IMR-90 (cell line): Measurements from ENCODE around the gene VPREB3. TPM values are rescaled to one million over a fixed set of nuclear protein-coding genes. Genes with fewer than 3 reads are reported as not detected.

Experiments used
- ATAC-seq: fragments of 200-7000 bp; cut with Tn5 transposase; 2 replicates; pipeline ENCODE4 v1.9.1; 2020; ENCODE audit warnings: low read depth, mild to moderate bottlenecking, moderate library complexity
- BruUV-seq: library from RNA; stranded (reverse); fragments of 400-500 nt; replicated peaks from 2 replicates; lab custom pipeline; 2021; lab: Mats Ljungman, UMichigan
- CTCF ChIA-PET: fragments of 300-600 bp; formaldehyde crosslinking; extraction: SDS; loops from one replicate; lab custom pipeline; 2021; ENCODE audit warnings: antibody characterized with exemption; lab: Yijun Ruan, JAX
- POLR2A ChIA-PET: fragments of 300-600 bp; sonication (Branson Sonifier 250); formaldehyde crosslinking; loops from one replicate; lab custom pipeline; 2022; ENCODE audit warnings: antibody characterized with exemption; ENCODE audit not compliant: unreplicated experiment; lab: Charles Lee
- DNase-seq: peaks from one replicate; pipeline ENCODE4 v3.0.0; 2013
- H2AFZ ChIP-seq: replicated peaks from 2 replicates; pipeline ENCODE3; 2013; ENCODE audit warnings: low read length, mild to moderate bottlenecking; ENCODE audit not compliant: poor library complexity
- H2AK5ac ChIP-seq: 2 replicates; pipeline ENCODE4 v1.6.1; 2013; ENCODE audit warnings: low read depth, low read length, inconsistent platforms
- H2AK9ac ChIP-seq: replicated peaks from 2 replicates; pipeline ENCODE3; 2013; ENCODE audit warnings: mild to moderate bottlenecking, low read depth, low read length, moderate library complexity; ENCODE audit not compliant: poor library complexity
- H2BK120ac ChIP-seq: 2 replicates; pipeline ENCODE4 v1.6.1; 2013; ENCODE audit warnings: low read depth, low read length, inconsistent platforms
- H2BK15ac ChIP-seq: 3 replicates; pipeline ENCODE4 v1.6.1; 2013; ENCODE audit warnings: low read depth, low read length, inconsistent platforms
- H2BK20ac ChIP-seq: 2 replicates; pipeline ENCODE4 v1.6.1; 2013; ENCODE audit warnings: low read depth, mild to moderate bottlenecking, inconsistent platforms, low read length, moderate library complexity
- H2BK5ac ChIP-seq: 2 replicates; pipeline ENCODE4 v1.6.1; 2013; ENCODE audit warnings: mild to moderate bottlenecking, low read depth, low read length, inconsistent platforms; ENCODE audit not compliant: poor library complexity, severe bottlenecking
- H3K14ac ChIP-seq: replicated peaks from 2 replicates; pipeline ENCODE4 v1.6.1; 2013; ENCODE audit warnings: low read depth, low read length, inconsistent platforms
- H3K18ac ChIP-seq: 2 replicates; pipeline ENCODE4 v1.6.1; 2013; ENCODE audit warnings: low read depth, low read length, control low read depth
- H3K23ac ChIP-seq: 2 replicates; pipeline ENCODE4 v1.6.1; 2013; ENCODE audit warnings: low read depth, low read length, inconsistent platforms
- H3K27ac ChIP-seq: 2 replicates; pipeline ENCODE4 v1.5.1; 2013; ENCODE audit warnings: mild to moderate bottlenecking, control low read depth, low read length; ENCODE audit not compliant: insufficient read depth
- H3K27me3 ChIP-seq: 2 replicates; pipeline ENCODE4 v1.6.1; 2013; ENCODE audit warnings: low read length; ENCODE audit not compliant: control insufficient read depth, insufficient read depth
- H3K36me3 ChIP-seq: 2 replicates; pipeline ENCODE4 v1.6.1; 2013; ENCODE audit warnings: low read length, mixed read lengths; ENCODE audit not compliant: control insufficient read depth, insufficient read depth
- H3K4ac ChIP-seq: 2 replicates; pipeline ENCODE4 v1.6.1; 2013; ENCODE audit warnings: low read depth, low read length, inconsistent platforms
- H3K4me1 ChIP-seq: 2 replicates; pipeline ENCODE4 v1.6.1; 2013; ENCODE audit warnings: low read length, mixed read lengths; ENCODE audit not compliant: control insufficient read depth, insufficient read depth
- H3K4me2 ChIP-seq: 2 replicates; pipeline ENCODE4 v1.6.1; 2013; ENCODE audit warnings: low read depth, mild to moderate bottlenecking, control low read depth, low read length, moderate library complexity
- H3K4me3 ChIP-seq: 2 replicates; pipeline ENCODE4 v1.5.1; 2013; ENCODE audit warnings: low read depth, mild to moderate bottlenecking, control low read depth, low read length, moderate library complexity; ENCODE audit not compliant: insufficient read depth
- H3K56ac ChIP-seq: 2 replicates; pipeline ENCODE4 v1.6.1; 2013; ENCODE audit warnings: low read length, inconsistent platforms; ENCODE audit not compliant: insufficient read depth; ENCODE audit errors: extremely low read depth
- H3K79me1 ChIP-seq, 2 experiments: 2 replicates each; pipeline ENCODE4 v1.6.1; 2013; ENCODE audit warnings: low read length in 2 of 2, inconsistent platforms in 1 of 2, low read depth in 1 of 2
- H3K9ac ChIP-seq: 2 replicates; pipeline ENCODE4 v1.6.1; 2013; ENCODE audit warnings: low read depth, low read length, control low read depth
- H3K9me1 ChIP-seq: 2 replicates; pipeline ENCODE4 v1.6.1; 2013; ENCODE audit warnings: low read length, inconsistent platforms; ENCODE audit not compliant: insufficient read depth
- H3K9me3 ChIP-seq: 2 replicates; pipeline ENCODE4 v1.6.1; 2013; ENCODE audit warnings: low read length; ENCODE audit not compliant: control insufficient read depth, insufficient read depth
- H4K20me1 ChIP-seq: 2 replicates; pipeline ENCODE4 v1.6.1; 2013; ENCODE audit warnings: low read length, inconsistent platforms; ENCODE audit not compliant: insufficient read depth
- H4K5ac ChIP-seq: 2 replicates; pipeline ENCODE4 v1.6.1; 2013; ENCODE audit warnings: mild to moderate bottlenecking, low read depth, low read length, control low read depth
- H4K8ac ChIP-seq, 2 experiments: 2 replicates each; pipeline ENCODE4 v1.6.1; 2013; ENCODE audit warnings: low read depth in 2 of 2, low read length in 2 of 2, control low read depth in 1 of 2, inconsistent platforms in 1 of 2
- H4K91ac ChIP-seq: 2 replicates; pipeline ENCODE4 v1.6.1; 2013; ENCODE audit warnings: low read depth, low read length, inconsistent platforms; ENCODE audit not compliant: insufficient read depth
- BHLHE40 ChIP-seq: fragments of 150-350 bp; IDR thresholded peaks from 2 replicates; pipeline ENCODE4 v1.6.1; 2016; ENCODE audit warnings: mild to moderate bottlenecking, low read depth, low read length
- CEBPB ChIP-seq: IDR thresholded peaks from 2 replicates; pipeline ENCODE4 v1.6.1; 2012; ENCODE audit warnings: low read depth, low read length, improper control_type of control experiment
- CHD1 ChIP-seq: IDR thresholded peaks from 2 replicates; pipeline ENCODE4 v1.6.1; 2012; ENCODE audit warnings: low read depth, low read length, improper control_type of control experiment
- CTCF ChIP-seq: conservative IDR thresholded peaks from 2 replicates; pipeline ENCODE4 v1.5.1; 2012; ENCODE audit warnings: mild to moderate bottlenecking, low read depth, low read length, improper control_type of control experiment
- ELK1 ChIP-seq: fragments of 150-350 bp; IDR thresholded peaks from 2 replicates; pipeline ENCODE4 v1.6.1; 2016; ENCODE audit warnings: low read depth, mild to moderate bottlenecking, low read length, moderate library complexity, borderline replicate concordance
- FOS ChIP-seq: fragments of 150-350 bp; IDR thresholded peaks from 2 replicates; pipeline ENCODE4 v1.6.1; 2016; ENCODE audit warnings: low read depth, low read length
- MAFK ChIP-seq: IDR thresholded peaks from 2 replicates; pipeline ENCODE4 v1.6.1; 2012; ENCODE audit warnings: low read depth, low read length, improper control_type of control experiment
- MAZ ChIP-seq: IDR thresholded peaks from 2 replicates; pipeline ENCODE4 v1.6.1; 2012; ENCODE audit warnings: low read depth, mild to moderate bottlenecking, low read length, improper control_type of control experiment, moderate library complexity, borderline replicate concordance
- MXI1 ChIP-seq: IDR thresholded peaks from 2 replicates; pipeline ENCODE4 v1.6.1; 2012; ENCODE audit warnings: low read depth, mild to moderate bottlenecking, low read length, moderate library complexity, borderline replicate concordance
- NFE2L2 ChIP-seq: fragments of 150-350 bp; IDR thresholded peaks from 2 replicates; pipeline ENCODE4 v1.6.1; 2016; ENCODE audit warnings: low read depth, mild to moderate bottlenecking, low read length
- POLR2A ChIP-seq: IDR thresholded peaks from 2 replicates; pipeline ENCODE4 v1.6.1; 2012; ENCODE audit warnings: mild to moderate bottlenecking, low read depth, low read length
- RAD21 ChIP-seq: IDR thresholded peaks from 2 replicates; pipeline ENCODE4 v1.6.1; 2012; ENCODE audit warnings: low read length, improper control_type of control experiment
- RCOR1 ChIP-seq: IDR thresholded peaks from 2 replicates; pipeline ENCODE4 v1.6.1; 2012; ENCODE audit warnings: mild to moderate bottlenecking, low read length, improper control_type of control experiment; ENCODE audit not compliant: insufficient replicate concordance
- RFX5 ChIP-seq: IDR thresholded peaks from 2 replicates; pipeline ENCODE4 v1.8.0; 2012; ENCODE audit warnings: low read depth, mild to moderate bottlenecking, low read length, moderate library complexity
- SMC3 ChIP-seq: fragments of 150-350 bp; IDR thresholded peaks from 2 replicates; pipeline ENCODE4 v1.6.1; 2016; ENCODE audit warnings: low read depth, mild to moderate bottlenecking, antibody characterized with exemption, low read length, moderate library complexity
- USF2 ChIP-seq: fragments of 150-350 bp; IDR thresholded peaks from 2 replicates; pipeline ENCODE4 v1.6.1; 2017; ENCODE audit warnings: mild to moderate bottlenecking, antibody characterized with exemption, low read length, low read depth
- WGBS, 2 experiments: methylation state at CpG; one replicate each; pipeline versions ENCODE4 v1.1.5 to v1.1.7; 2013; ENCODE audit warnings: missing lambda C conversion rate in 2 of 2; ENCODE audit not compliant: insufficient read length in 1 of 2; ENCODE audit errors: extremely low coverage in 2 of 2; 5-methylcytosine and 5-hydroxymethylcytosine counted together
- dilution Hi-C: fragments of 300-500 bp; cut with HindIII; formaldehyde crosslinking; loops from one replicate; pipeline ENCODE4 v1.14.3; 2018; ENCODE audit warnings: low sequenced_read_pairs; ENCODE audit not compliant: unreplicated experiment
- in situ Hi-C: fragments of 300-500 bp; cut with MboI; formaldehyde crosslinking; loops from 3 replicates; pipeline ENCODE4 v1.14.3; 2019; ENCODE audit warnings: low sequenced_read_pairs, inconsistent platforms, mixed read lengths
- intact Hi-C: fragments of 100-400 bp; cut with micrococcal nuclease; formaldehyde crosslinking; loops from 2 replicates; pipeline ENCODE4 v1.10.0; 2022
- polyA plus RNA-seq, 3 experiments: library from polyadenylated mRNA; depleted of rRNA; stranded (reverse); fragments of >200 nt; gene quantifications; 2 replicates each; pipeline ENCODE4 v1.2.3, GENCODE V29; 2012; ENCODE audit warnings: low replicate concordance in 1 of 3
- total RNA-seq: library from RNA; depleted of rRNA; stranded (reverse); fragments of >200 nt; gene quantifications from 2 replicates; pipeline ENCODE4 v1.2.3, GENCODE V29; 2012

Gene VPREB3
- total and polyA plus RNA-seq, 2 of the 4 experiments (the other 2 are of a cell fraction) = not detected

GRCh38 chr22:23744485-23744884 lies 9.7 kb downstream of the VPREB3 start:
- intact Hi-C loops = no loop called here
- ATAC-seq = no peak

More at GRCh38 chr22:23744485-23744884, 9.7 kb downstream of the VPREB3 start:
- no peak overlapping the region for H3K4ac ChIP-seq
- H2AFZ ChIP-seq = no peak overlapping the region
- in situ Hi-C loops (no loop called here), dilution Hi-C loops (no loop called here)
- peaks cover 31% of the 10 kb centered on the region for H3K36me3 ChIP-seq
- H2AK9ac ChIP-seq = no peak overlapping the region
- no peak overlapping the region for H2AK5ac ChIP-seq
- no peak for DNase-seq
- no TSS peak for BruUV-seq
- 100% methylated on average over 4 of the region's 14 CpGs; no CpG with 5 or more reads in 1 of the 2 experiments for WGBS, 2 experiments
- H3K79me1 ChIP-seq = peaks cover 4 to 19% of the 10 kb centered on the region in 2 experiments; a peak in 3 of 4 replicates
- no peak overlapping the region for H3K23ac ChIP-seq
- H3K9me1 ChIP-seq = peaks cover 5% of the 10 kb centered on the region
- no peak overlapping the region for H4K91ac ChIP-seq
- no peak overlapping the region for H2BK120ac ChIP-seq
- no peaks in the 10 kb centered on the region for H4K20me1 ChIP-seq
- H3K18ac ChIP-seq = no peak overlapping the region
- no peak for TF ChIP-seq CTCF
- TF ChIP-seq RCOR1 = no peak
- no peak for TF ChIP-seq BHLHE40
- TF ChIP-seq MXI1 = no peak
- TF ChIP-seq MAFK = no peak
- no peak for TF ChIP-seq RAD21
- no peak for TF ChIP-seq CHD1
- TF ChIP-seq NFE2L2 = no peak
- no peak for TF ChIP-seq CEBPB
- no peak for TF ChIP-seq USF2
- TF ChIP-seq MAZ = no peak
- no peak for TF ChIP-seq RFX5
- no peak for TF ChIP-seq POLR2A
- TF ChIP-seq ELK1 = no peak
- no peak for TF ChIP-seq FOS
- TF ChIP-seq SMC3 = no peak
- H2BK5ac ChIP-seq = no peak overlapping the region
- H3K9me3 ChIP-seq = peaks cover 4% of the 10 kb centered on the region; the same call in 1 of the 2 replicates
- H3K4me1 ChIP-seq = no peaks in the 10 kb centered on the region
- H3K4me2 ChIP-seq = no peak overlapping the region
- no peak overlapping the region for H4K8ac ChIP-seq
- no peak overlapping the region for H3K27ac ChIP-seq
- H3K14ac ChIP-seq = no peak overlapping the region
- no peak overlapping the region for H3K56ac ChIP-seq
- no peaks in the 10 kb centered on the region for H3K27me3 ChIP-seq
- no peak overlapping the region for H2BK20ac ChIP-seq
- H3K9ac ChIP-seq = no peak overlapping the region
- H3K4me3 ChIP-seq = no peak overlapping the region
- no peak overlapping the region for H4K5ac ChIP-seq
- no peak overlapping the region for H2BK15ac ChIP-seq
- POLR2A ChIA-PET = no interaction called here
- CTCF ChIA-PET = interaction anchor here (1.2 kb wide), 1 partner anchor 15 kb away, joined by 4 read pairs; no protein-coding TSS in a partner anchor
